MM.1S (cell line): ENCODE results near the gene FIGN.

Experiments used
- DNase-seq: peaks from one replicate; pipeline ENCODE4 v3.0.0-alpha.2; 2015
- H2AFZ ChIP-seq: fragments of 300-600 bp; sonication (generic); 2 replicates; pipeline ENCODE4 v1.6.0; 2016; ENCODE audit warnings: antibody characterized with exemption, low read length
- H3F3A ChIP-seq: fragments of 300-600 bp; sonication (generic); 2 replicates; pipeline ENCODE4 v1.6.1; 2016; ENCODE audit warnings: mild to moderate bottlenecking, antibody characterized with exemption, low read length, moderate library complexity, mixed read lengths; ENCODE audit not compliant: insufficient read depth
- H3K27ac ChIP-seq: fragments of 300-600 bp; sonication (generic); 2 replicates; pipeline ENCODE4 v1.5.1; 2016; ENCODE audit warnings: mild to moderate bottlenecking, low read length
- H3K27me3 ChIP-seq: fragments of 300-600 bp; sonication (generic); replicated peaks from 2 replicates; pipeline ENCODE4 v1.6.0; 2016; ENCODE audit warnings: low read length; ENCODE audit not compliant: insufficient read depth
- H3K36me3 ChIP-seq: fragments of 300-600 bp; sonication (generic); replicated peaks from 2 replicates; pipeline ENCODE4 v1.6.1; 2016; ENCODE audit warnings: mild to moderate bottlenecking, low read length, mixed read lengths; ENCODE audit not compliant: insufficient read depth
- H3K4me1 ChIP-seq: fragments of 300-600 bp; sonication (generic); 2 replicates; pipeline ENCODE4 v1.6.1; 2016; ENCODE audit warnings: low read length, mixed read lengths
- H3K4me2 ChIP-seq: fragments of 300-600 bp; sonication (generic); 2 replicates; pipeline ENCODE4 v1.6.0; 2016; ENCODE audit warnings: low read depth, low read length
- H3K4me3 ChIP-seq: fragments of 300-600 bp; sonication (generic); 2 replicates; pipeline ENCODE4 v1.5.1; 2016; ENCODE audit warnings: low read length, mixed read lengths
- H3K79me2 ChIP-seq: fragments of 300-600 bp; sonication (generic); 2 replicates; pipeline ENCODE4 v1.6.1; 2016; ENCODE audit warnings: mixed run types, low read length, mixed read lengths
- H3K9ac ChIP-seq: fragments of 300-600 bp; sonication (generic); 2 replicates; pipeline ENCODE4 v1.6.1; 2016; ENCODE audit warnings: low read length, mixed read lengths
- H3K9me2 ChIP-seq: fragments of 300-600 bp; sonication (generic); replicated peaks from 2 replicates; pipeline ENCODE4 v1.6.1; 2016; ENCODE audit warnings: mild to moderate bottlenecking, low read length, mixed read lengths; ENCODE audit not compliant: insufficient read depth
- H3K9me3 ChIP-seq: fragments of 300-600 bp; sonication (generic); replicated peaks from 2 replicates; pipeline ENCODE4 v1.6.1; 2016; ENCODE audit warnings: mild to moderate bottlenecking, low read length, mixed read lengths; ENCODE audit not compliant: insufficient read depth
- H4K20me1 ChIP-seq: fragments of 300-600 bp; sonication (generic); 2 replicates; pipeline ENCODE4 v1.6.1; 2016; ENCODE audit warnings: mild to moderate bottlenecking, low read length, moderate library complexity, mixed read lengths; ENCODE audit not compliant: insufficient read depth
- CTCF ChIP-seq: fragments of 300-600 bp; sonication (generic); IDR thresholded peaks from 2 replicates; pipeline ENCODE4 v1.5.1; 2016; ENCODE audit warnings: antibody characterized with exemption, low read length, mixed read lengths
- EZH2 ChIP-seq: fragments of 300-600 bp; sonication (generic); optimal IDR thresholded peaks from 2 replicates; pipeline ENCODE3; 2017; ENCODE audit warnings: low read depth, mild to moderate bottlenecking, antibody characterized with exemption, low read length, mixed read lengths
- EZH2phosphoT487 ChIP-seq: fragments of 300-600 bp; sonication (generic); IDR thresholded peaks from 2 replicates; pipeline ENCODE4 v1.6.1; 2018; ENCODE audit warnings: antibody characterized with exemption, low read length

The FIGN gene

GRCh38 chr2:163621445-163622004 lies 114.3 kb downstream of the FIGN start:
- no peaks in the 10 kb centered on the region for H4K20me1 ChIP-seq
- no peak overlapping the region for H3K4me3 ChIP-seq
- no peak overlapping the region for H3K9ac ChIP-seq
- no peak overlapping the region for H2AFZ ChIP-seq
- no peak overlapping the region for H3K4me2 ChIP-seq
- no peaks in the 10 kb centered on the region for H3K36me3 ChIP-seq
- H3F3A ChIP-seq: no peaks in the 10 kb centered on the region
- no peaks in the 10 kb centered on the region for H3K9me2 ChIP-seq
- no peaks in the 10 kb centered on the region for H3K4me1 ChIP-seq
- TF ChIP-seq EZH2: no peak
- no peak for TF ChIP-seq EZH2phosphoT487
- no peak for TF ChIP-seq CTCF
- no peaks in the 10 kb centered on the region for H3K79me2 ChIP-seq
- no peaks in the 10 kb centered on the region for H3K27me3 ChIP-seq
- no peaks in the 10 kb centered on the region for H3K9me3 ChIP-seq
- DNase-seq: no peak
- H3K27ac ChIP-seq: no peak overlapping the region

GRCh38 chr2:163617517-163617916 lies 118.3 kb downstream of the FIGN start:
- H3K27me3 ChIP-seq: no peaks in the 10 kb centered on the region
- no peak overlapping the region for H3K4me3 ChIP-seq
- H3F3A ChIP-seq: no peaks in the 10 kb centered on the region
- H3K79me2 ChIP-seq: no peaks in the 10 kb centered on the region
- no peak for DNase-seq
- H3K4me2 ChIP-seq: no peak overlapping the region
- no peaks in the 10 kb centered on the region for H3K9me2 ChIP-seq
- TF ChIP-seq EZH2 (no peak), EZH2phosphoT487 (no peak), CTCF (no peak)
- no peaks in the 10 kb centered on the region for H3K36me3 ChIP-seq
- H3K9me3 ChIP-seq: no peaks in the 10 kb centered on the region
- H3K27ac ChIP-seq: no peak overlapping the region
- H4K20me1 ChIP-seq: no peaks in the 10 kb centered on the region
- no peak overlapping the region for H3K9ac ChIP-seq
- H2AFZ ChIP-seq: no peak overlapping the region
- H3K4me1 ChIP-seq: no peaks in the 10 kb centered on the region

- H3K4me1 ChIP-seq: no peaks in the 10 kb centered on the region
- DNase-seq: no peak
- H4K20me1 ChIP-seq: no peaks in the 10 kb centered on the region
- H3K27me3 ChIP-seq: no peaks in the 10 kb centered on the region
- no peaks in the 10 kb centered on the region for H3K9me2 ChIP-seq
- no peak overlapping the region for H3K9ac ChIP-seq
- H3F3A ChIP-seq: no peaks in the 10 kb centered on the region
- no peak overlapping the region for H2AFZ ChIP-seq
- no peak for TF ChIP-seq EZH2phosphoT487
- H3K36me3 ChIP-seq: no peaks in the 10 kb centered on the region
- H3K79me2 ChIP-seq: no peaks in the 10 kb centered on the region
- H3K9me3 ChIP-seq: no peaks in the 10 kb centered on the region
- no peak overlapping the region for H3K4me3 ChIP-seq
- H3K27ac ChIP-seq: no peak overlapping the region
- no peak overlapping the region for H3K4me2 ChIP-seq
Measured at GRCh38 chr2:163613266-163613731, 122.5 kb downstream of the FIGN start.

GRCh38 chr2:163612332-163612731 lies 123.5 kb downstream of the FIGN start:
- no peak for TF ChIP-seq EZH2phosphoT487
- no peaks in the 10 kb centered on the region for H3K27me3 ChIP-seq
- H3K9me3 ChIP-seq: no peaks in the 10 kb centered on the region
- H3K27ac ChIP-seq: no peak overlapping the region
- H3K4me3 ChIP-seq: no peak overlapping the region
- H3F3A ChIP-seq: no peaks in the 10 kb centered on the region
- no peaks in the 10 kb centered on the region for H3K9me2 ChIP-seq
- no peaks in the 10 kb centered on the region for H3K36me3 ChIP-seq
- no peaks in the 10 kb centered on the region for H3K4me1 ChIP-seq
- H3K4me2 ChIP-seq: no peak overlapping the region
- H3K79me2 ChIP-seq: no peaks in the 10 kb centered on the region
- no peak overlapping the region for H2AFZ ChIP-seq
- no peak overlapping the region for H3K9ac ChIP-seq
- H4K20me1 ChIP-seq: no peaks in the 10 kb centered on the region
- DNase-seq: no peak
